HFF-Myc (cell line): ENCODE data around the gene XYLB.

Experiments used
- DNase-seq: peaks from one replicate; pipeline ENCODE4 v3.0.0-alpha.2; 2011; ENCODE audit warnings: low read depth; ENCODE audit errors: extremely low read depth
- H3K4me3 ChIP-seq: replicated peaks from 2 replicates; pipeline ENCODE4 v1.5.1; 2011; ENCODE audit warnings: low read depth, mild to moderate bottlenecking, control low read depth, low read length
- TF ChIP-seq, protein P1 (sequence below): IDR thresholded peaks from 2 replicates; pipeline ENCODE4 v1.5.1; 2012; ENCODE audit warnings: mild to moderate bottlenecking, low read depth, low read length, control low read depth; ENCODE audit errors: missing control alignments

Gene XYLB

DNA sequence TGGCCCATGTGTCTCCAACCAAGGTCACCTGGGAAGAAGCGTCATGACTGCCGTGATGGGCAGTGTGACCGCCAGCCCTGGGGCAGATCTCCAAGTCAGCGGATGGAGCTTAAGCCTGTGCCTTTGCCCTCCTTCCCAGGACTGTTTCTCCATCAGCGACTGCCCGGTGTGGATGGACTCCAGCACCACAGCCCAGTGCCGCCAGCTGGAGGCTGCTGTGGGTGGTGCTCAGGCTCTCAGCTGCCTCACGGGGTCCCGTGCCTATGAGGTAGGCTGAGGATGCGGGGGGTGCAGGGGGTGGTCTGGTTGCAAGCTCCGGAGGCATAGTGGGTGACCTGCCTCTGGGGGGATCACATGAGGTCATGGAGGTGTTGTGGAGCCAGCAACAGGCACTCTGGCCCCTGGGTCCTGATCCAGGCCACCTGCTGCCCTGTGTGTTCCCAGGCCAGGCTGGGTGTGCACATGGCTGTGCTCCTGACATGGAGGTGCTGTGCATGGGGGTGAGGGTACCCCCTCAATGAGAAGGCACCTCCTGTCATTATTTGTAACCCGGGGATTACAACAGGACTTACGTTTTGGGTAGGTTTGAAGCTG is 19.0 kb downstream of the XYLB start:
- no peak overlapping the region for H3K4me3 ChIP-seq
- DNase-seq: no peak
- TF ChIP-seq, protein P1, sequence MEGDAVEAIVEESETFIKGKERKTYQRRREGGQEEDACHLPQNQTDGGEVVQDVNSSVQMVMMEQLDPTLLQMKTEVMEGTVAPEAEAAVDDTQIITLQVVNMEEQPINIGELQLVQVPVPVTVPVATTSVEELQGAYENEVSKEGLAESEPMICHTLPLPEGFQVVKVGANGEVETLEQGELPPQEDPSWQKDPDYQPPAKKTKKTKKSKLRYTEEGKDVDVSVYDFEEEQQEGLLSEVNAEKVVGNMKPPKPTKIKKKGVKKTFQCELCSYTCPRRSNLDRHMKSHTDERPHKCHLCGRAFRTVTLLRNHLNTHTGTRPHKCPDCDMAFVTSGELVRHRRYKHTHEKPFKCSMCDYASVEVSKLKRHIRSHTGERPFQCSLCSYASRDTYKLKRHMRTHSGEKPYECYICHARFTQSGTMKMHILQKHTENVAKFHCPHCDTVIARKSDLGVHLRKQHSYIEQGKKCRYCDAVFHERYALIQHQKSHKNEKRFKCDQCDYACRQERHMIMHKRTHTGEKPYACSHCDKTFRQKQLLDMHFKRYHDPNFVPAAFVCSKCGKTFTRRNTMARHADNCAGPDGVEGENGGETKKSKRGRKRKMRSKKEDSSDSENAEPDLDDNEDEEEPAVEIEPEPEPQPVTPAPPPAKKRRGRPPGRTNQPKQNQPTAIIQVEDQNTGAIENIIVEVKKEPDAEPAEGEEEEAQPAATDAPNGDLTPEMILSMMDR: no peak

DNA sequence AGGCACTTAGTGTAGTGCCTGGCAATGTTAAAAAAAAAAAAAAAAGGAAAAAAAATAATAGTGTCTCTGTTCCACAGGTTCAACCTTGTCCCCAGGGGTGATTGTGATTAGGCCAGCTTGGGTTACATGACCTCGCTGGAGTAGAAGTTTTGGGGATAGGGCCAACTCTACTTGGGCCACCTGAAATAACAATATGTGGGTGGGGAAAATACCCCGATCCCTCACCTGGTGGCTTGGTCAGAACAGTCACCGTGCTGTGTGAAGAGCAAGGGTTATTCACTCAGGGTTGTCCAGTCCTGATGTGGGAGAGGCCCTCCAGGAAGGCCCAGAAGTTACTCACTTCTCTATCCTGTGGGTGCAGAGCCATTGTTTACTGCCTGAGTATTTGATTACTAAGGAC is 19.5 kb downstream of the XYLB start:
- H3K4me3 ChIP-seq: no peak overlapping the region
- no peak for DNase-seq
- TF ChIP-seq, protein P1: no peak

DNA sequence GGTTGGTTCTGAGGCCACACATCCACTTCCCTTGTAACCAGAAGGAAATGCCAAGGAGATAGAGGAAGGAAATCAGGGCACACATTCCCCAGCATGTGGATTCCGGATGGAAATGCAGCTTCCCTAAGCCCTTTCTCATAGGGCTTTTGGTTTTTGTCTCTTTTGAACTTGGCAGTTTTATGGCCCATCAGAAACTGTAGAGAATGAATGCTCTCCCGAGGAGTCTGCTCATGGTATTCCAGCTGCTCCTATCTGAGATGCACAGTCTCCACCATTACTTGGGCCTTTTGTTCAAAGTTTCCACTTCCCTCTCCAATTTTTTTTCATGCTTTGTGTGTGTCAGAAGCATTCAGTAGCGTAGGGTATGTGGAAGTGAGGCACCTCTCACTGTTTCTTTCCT is 21.2 kb downstream of the XYLB start:
- TF ChIP-seq, protein P1: no peak
- no peak overlapping the region for H3K4me3 ChIP-seq
- DNase-seq: no peak

DNA sequence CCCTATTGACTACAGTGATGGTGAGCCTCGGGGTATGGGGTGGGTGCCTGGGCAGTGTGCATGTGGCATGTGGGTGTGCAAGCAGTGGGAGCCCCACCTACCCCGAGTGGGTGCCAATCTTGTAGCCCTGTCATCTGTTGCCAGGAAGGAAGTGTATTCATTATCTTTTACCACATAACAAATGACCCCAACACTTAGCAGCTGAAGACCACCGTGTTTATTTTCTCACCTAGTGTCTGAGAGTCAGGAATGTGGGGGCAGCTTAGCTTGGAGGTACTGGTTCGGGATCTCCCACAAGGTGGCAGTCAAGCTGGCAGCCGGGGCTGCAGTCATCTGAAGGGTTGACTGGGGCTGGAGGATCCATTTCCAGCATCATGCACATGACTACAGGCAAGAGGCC is 21.7 kb downstream of the XYLB start:
- TF ChIP-seq, protein P1: no peak
- DNase-seq: no peak
- H3K4me3 ChIP-seq: no peak overlapping the region

DNA sequence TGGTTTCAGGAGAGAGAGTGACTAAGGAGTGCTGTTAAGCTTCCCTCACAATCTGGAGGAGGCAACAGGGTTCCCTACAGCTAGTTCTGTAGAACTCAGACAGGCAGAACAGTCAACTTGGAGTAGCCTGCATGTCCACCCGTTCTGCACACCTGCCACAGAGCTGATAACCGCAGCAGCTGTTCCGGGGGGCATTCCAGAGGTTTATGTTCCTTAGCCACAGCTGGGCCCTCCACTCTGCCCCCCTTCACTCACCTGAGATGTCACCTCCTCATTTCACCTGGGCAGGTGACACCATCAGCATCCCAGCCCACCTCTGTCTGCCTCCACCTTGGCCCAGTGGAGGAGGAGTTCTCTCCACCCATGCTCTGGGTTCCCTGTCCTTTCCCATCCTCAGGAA is 22.6 kb downstream of the XYLB start:
- no peak for DNase-seq
- no peak overlapping the region for H3K4me3 ChIP-seq
- TF ChIP-seq, protein P1: no peak

DNA sequence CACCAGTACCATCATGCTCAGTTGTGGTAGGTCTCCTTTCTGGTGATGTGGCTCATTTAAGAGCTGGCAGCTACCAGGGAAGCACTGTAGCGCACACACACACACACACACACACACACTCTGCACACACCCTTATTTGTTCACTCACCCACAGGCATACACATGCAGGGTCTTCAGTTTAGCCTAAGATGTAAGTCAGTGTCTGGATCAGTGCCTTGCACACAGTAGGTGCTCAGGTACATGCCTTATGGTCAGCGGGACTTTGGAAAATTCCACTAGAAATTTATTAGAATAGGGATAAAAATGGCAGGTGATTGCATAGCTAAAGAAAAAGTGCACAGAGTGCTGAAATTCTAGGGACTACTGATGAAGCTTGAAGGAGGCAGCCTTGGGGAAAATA is 23.6 kb downstream of the XYLB start:
- no peak overlapping the region for H3K4me3 ChIP-seq
- no peak for DNase-seq
- TF ChIP-seq, protein P1: no peak

DNA sequence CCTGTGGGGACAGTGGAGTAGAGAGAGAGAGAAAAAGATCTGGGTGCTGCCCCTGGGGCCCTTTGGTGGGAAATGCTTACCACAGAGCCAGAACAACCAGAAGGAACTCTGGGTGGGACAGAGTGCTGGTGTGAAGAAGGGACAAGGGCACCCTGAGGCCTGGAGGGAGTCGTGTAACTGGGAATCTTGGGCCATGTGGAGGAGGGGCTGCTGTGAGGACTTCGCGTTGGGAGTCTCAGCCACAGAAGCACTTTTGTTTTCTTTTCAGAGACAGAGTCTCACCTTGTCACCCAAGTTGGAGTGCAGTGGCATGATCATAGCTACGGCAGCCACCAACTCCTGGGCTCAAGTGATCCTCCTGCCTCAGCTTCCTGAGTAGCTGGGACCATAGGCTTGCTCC is 24.3 kb downstream of the XYLB start:
- TF ChIP-seq, protein P1: no peak
- H3K4me3 ChIP-seq: no peak overlapping the region
- no peak for DNase-seq
